Gastroesophageal sphincter (tissue), 4 donors: ENCODE results near the gene ZNF576. TPM values are rescaled to one million over a fixed set of nuclear protein-coding genes. Genes with fewer than 3 reads are reported as not detected.

Experiments
- ATAC-seq: fragments of 150-250 bp; one replicate; pipeline ENCODE4 v1.9.1; 2016; ENCODE audit warnings: mild to moderate bottlenecking, moderate library complexity
- H3K27ac ChIP-seq, 4 donors: fragments of 200-600 bp; sonication (generic) in 3 of 4; 1 replicate in 3 of 4; 2 replicates in 1 of 4; pipeline ENCODE4 v1.5.1; 2016 to 2019
- H3K27me3 ChIP-seq: fragments of 200-600 bp; sonication (generic); one replicate; pipeline ENCODE4 v1.5.1; 2019
- H3K36me3 ChIP-seq, 2 donors: fragments of 200-600 bp; sonication (generic); one replicate each; pipeline ENCODE4 v1.5.1; 2019; ENCODE audit warnings: control low read depth in 1 of 2
- H3K4me1 ChIP-seq, 3 donors: fragments of 200-600 bp; sonication (generic); 1 replicate in 2 of 3; 2 replicates in 1 of 3; pipeline ENCODE4 v1.5.1; 2016 to 2019; ENCODE audit warnings: control low read depth in 2 of 3
- H3K4me3 ChIP-seq, 2 donors: fragments of 200-600 bp; sonication (generic); one replicate each; pipeline ENCODE4 v1.5.1; 2019; ENCODE audit warnings: mild to moderate bottlenecking in 1 of 2, moderate library complexity in 1 of 2
- H3K9me3 ChIP-seq, 3 donors: fragments of 200-600 bp; sonication (generic); one replicate each; pipeline ENCODE4 v1.5.1; 2017 to 2019; ENCODE audit warnings: control low read depth in 2 of 3
- EP300 ChIP-seq: sonication (generic); formaldehyde crosslinking; IDR thresholded peaks from one replicate; pipeline ENCODE4 v1.6.1; 2017; ENCODE audit warnings: antibody characterized with exemption, mild to moderate bottlenecking
- POLR2A ChIP-seq, 2 donors: fragments of 450-650 bp; IDR thresholded peaks; one replicate each; pipeline ENCODE4 v1.6.1; 2017; ENCODE audit warnings: antibody characterized with exemption in 2 of 2, mild to moderate bottlenecking in 2 of 2, moderate library complexity in 1 of 2
- POLR2AphosphoS5 ChIP-seq: sonication (generic); formaldehyde crosslinking; IDR thresholded peaks from one replicate; pipeline ENCODE4 v1.6.1; 2017; ENCODE audit warnings: antibody characterized with exemption
- WGBS, 2 donors: methylation state at CpG; one replicate each; pipeline ENCODE4 v1.1.5; 2018; ENCODE audit warnings: low coverage in 1 of 2; 5-methylcytosine and 5-hydroxymethylcytosine counted together
- total RNA-seq, 4 donors: library from RNA; depleted of rRNA; stranded (reverse); fragments of >200 nt; gene quantifications; one replicate each; pipeline ENCODE4 v1.1.0, GENCODE V29; 2016
- TF ChIP-seq, protein P1 (sequence below), 4 experiments: fragments of 200-600 bp in 2 of 4; fragments of 450-650 bp in 2 of 4; sonication (generic) in 1 of 4; IDR thresholded peaks; one replicate each; pipeline ENCODE4 v1.5.1; 2017 to 2019; ENCODE audit warnings: antibody characterized with exemption in 4 of 4, mild to moderate bottlenecking in 2 of 4, moderate library complexity in 2 of 4

The ZNF576 gene
- total RNA-seq, 4 donors from 2014 or later, result 10.8 to 19.9 (median 14.2) TPM

DNA sequence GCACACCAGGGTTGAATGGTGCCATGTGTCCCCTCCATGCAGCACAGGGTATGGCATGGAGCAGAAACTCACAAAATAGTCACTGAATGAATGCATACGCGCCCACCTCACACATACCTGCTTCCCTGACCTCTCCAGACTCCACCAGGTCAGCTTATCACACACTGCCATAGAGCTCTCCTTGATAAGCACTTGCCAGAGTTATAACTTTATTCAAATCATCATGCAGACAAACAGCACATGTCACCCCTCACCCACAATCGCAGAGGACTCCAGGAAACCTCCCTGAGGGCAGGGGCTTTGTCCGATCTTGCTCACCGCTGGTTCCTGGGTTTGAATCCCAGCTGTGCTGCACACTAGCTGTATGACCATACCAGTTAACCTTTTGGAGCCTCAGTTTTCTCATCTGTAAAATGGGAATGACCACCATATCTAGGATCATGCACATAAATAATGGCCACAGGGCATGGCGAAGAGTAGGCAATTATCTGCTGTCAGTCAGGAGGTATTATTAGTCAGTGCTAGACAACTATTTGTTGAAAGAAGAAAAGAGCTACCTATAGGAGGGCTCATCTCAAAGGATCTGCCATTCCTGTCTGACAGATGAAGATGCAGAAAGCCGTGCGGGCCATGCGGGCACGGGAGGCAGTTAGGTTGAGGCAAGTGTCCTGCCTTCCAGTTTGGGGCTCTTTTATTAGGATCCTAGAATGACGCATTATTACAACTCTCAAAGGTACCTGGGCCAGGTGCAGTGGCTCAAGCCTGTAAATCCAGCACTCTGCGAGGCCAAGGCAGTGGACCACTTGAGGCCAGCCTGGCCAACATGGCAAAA is 35.0 kb upstream of the ZNF576 start:
- H3K27me3 ChIP-seq, result no peaks in the 10 kb centered on the region
- TF ChIP-seq EP300 (no peak), POLR2AphosphoS5 (no peak), POLR2A (IDR thresholded peaks at IDR 0.05) (no peak)
- TF ChIP-seq, protein P1, sequence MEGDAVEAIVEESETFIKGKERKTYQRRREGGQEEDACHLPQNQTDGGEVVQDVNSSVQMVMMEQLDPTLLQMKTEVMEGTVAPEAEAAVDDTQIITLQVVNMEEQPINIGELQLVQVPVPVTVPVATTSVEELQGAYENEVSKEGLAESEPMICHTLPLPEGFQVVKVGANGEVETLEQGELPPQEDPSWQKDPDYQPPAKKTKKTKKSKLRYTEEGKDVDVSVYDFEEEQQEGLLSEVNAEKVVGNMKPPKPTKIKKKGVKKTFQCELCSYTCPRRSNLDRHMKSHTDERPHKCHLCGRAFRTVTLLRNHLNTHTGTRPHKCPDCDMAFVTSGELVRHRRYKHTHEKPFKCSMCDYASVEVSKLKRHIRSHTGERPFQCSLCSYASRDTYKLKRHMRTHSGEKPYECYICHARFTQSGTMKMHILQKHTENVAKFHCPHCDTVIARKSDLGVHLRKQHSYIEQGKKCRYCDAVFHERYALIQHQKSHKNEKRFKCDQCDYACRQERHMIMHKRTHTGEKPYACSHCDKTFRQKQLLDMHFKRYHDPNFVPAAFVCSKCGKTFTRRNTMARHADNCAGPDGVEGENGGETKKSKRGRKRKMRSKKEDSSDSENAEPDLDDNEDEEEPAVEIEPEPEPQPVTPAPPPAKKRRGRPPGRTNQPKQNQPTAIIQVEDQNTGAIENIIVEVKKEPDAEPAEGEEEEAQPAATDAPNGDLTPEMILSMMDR (IDR thresholded peaks at IDR 0.05), result no peak
- peak overlapping the region in 1 of 4 donors; percentile 71 for H3K27ac ChIP-seq
- 85 to 96% methylated on average over 9 to 12 of the region's 12 CpGs for WGBS, 2 donors
- H3K36me3 ChIP-seq, result peaks cover 0 to 56% of the 10 kb centered on the region in 2 donors
- H3K4me1 ChIP-seq, result peaks cover 0 to 27% (median 0%) of the 10 kb centered on the region in 3 donors
- no peak for ATAC-seq
- H3K9me3 ChIP-seq, result no peaks in the 10 kb centered on the region
- no peak overlapping the region for H3K4me3 ChIP-seq

DNA sequence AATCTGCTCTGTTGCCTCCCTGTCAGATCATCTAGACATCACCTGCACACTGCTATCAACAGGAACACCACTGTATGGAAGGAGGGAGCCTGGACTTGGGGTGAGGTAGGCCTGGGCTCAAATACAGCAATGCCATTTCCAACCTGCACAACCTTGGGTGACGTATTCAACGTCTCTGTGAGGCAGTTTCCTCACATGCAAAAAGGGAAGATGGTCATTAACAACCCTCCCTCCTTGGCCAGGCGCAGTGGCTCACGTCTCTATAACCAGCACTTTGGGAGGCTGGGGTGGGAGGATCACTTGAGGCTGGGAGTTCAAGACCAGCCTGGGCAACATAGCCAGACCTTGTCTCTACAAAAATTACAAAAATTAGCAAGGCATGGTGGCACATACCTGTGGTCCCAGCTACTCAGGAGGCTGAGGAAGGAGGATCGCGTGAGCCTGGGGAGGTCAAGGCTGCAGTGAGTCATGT is 34.1 kb upstream of the ZNF576 start:
- no peak for ATAC-seq
- peak overlapping the region in 3 of 4 donors; percentile 63 to 71 (median 64) for H3K27ac ChIP-seq
- no peak overlapping the region for H3K4me3 ChIP-seq
- H3K9me3 ChIP-seq, result no peaks in the 10 kb centered on the region
- no peaks in the 10 kb centered on the region for H3K27me3 ChIP-seq
- H3K4me1 ChIP-seq, result peaks cover 0 to 27% (median 0%) of the 10 kb centered on the region in 3 donors
- TF ChIP-seq EP300 (no peak), POLR2A (IDR thresholded peaks at IDR 0.05) (no peak), POLR2AphosphoS5 (no peak)
- TF ChIP-seq, protein P1 (IDR thresholded peaks at IDR 0.05), result no peak
- WGBS, 2 donors, result 67 to 79% methylated on average over 2 to 4 of the region's 6 CpGs
- H3K36me3 ChIP-seq, result peaks cover 0 to 48% of the 10 kb centered on the region in 2 donors

DNA sequence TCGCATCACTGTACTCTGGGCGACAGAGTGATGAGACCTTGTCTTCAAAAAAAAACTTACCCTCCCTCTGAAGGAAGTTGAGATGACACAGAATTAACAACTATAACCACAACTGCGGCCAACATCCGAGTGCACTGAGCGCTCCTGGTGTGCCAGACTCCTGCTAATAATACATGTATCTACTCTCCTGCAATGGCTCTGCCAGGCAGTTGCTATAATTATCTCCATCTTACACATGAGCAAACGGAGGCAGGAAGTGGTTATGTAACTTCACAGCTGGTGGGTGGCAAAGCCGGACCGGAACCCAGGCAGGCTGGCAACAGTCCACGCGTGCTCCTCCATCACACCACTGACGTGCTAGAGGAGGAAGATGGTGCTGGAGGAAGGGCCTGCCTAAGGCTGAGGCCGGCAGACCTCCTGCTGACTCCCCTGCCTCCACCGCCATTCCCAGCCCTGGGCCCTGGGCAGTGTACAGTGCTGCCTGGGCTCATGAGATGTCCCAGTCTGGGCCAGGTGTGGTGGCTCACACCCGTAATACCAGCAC is 33.6 kb upstream of the ZNF576 start:
- no peaks in the 10 kb centered on the region for H3K9me3 ChIP-seq
- peak; percentile 80 for ATAC-seq
- peak overlapping the region in 3 of 4 donors; percentile 63 to 71 (median 64) for H3K27ac ChIP-seq
- TF ChIP-seq POLR2AphosphoS5, result peak; percentile 37
- TF ChIP-seq POLR2A (IDR thresholded peaks at IDR 0.05), result no peak
- no peak for TF ChIP-seq EP300
- TF ChIP-seq, protein P1 (IDR thresholded peaks at IDR 0.05), result no peak
- WGBS, 2 donors, result 43 to 60% methylated on average over 5 to 7 of the region's 14 CpGs
- H3K4me3 ChIP-seq, result no peak overlapping the region
- no peaks in the 10 kb centered on the region for H3K27me3 ChIP-seq
- H3K4me1 ChIP-seq, result peaks cover 0 to 27% (median 0%) of the 10 kb centered on the region in 3 donors
- H3K36me3 ChIP-seq, result peaks cover 0 to 44% of the 10 kb centered on the region in 2 donors

DNA sequence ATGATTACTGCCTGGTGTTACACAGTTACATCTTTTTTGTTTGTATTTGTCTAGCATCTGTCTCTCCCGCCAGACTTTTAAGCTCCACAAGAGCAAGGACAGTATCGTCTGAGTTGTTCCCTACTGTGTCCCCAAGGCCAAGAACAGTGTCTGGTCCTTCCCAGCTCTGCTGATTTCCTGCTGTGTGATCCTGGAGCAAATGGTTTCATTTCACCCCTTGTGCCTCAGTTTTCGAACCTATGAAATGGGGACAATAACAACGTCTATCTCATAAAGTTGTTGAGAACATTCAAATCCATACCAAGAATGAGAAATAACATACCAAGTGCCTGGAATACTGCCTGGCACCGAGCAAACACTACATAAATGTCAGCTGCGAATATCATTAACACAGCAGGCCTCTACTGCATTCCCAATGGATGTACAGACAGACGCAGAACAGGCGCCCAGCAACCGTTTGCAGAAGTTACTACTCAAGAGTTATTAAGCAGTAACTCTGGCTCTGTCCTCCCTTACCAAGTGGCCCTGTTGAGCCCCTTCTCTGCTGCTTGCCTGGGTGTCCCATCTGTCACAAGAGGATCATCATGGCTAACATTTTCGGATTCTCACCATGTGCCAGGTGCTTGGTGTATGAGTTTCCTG is 32.5 kb upstream of the ZNF576 start:
- TF ChIP-seq, protein P1 (IDR thresholded peaks at IDR 0.05), result no peak
- TF ChIP-seq EP300 (no peak), POLR2A (IDR thresholded peaks at IDR 0.05) (no peak)
- Histone ChIP-seq H3K4me1 (peaks cover 0 to 27% (median 0%) of the 10 kb centered on the region in 3 donors), H3K27ac (peak overlapping the region in 1 of 4 donors; percentile 71), H3K9me3 (no peaks in the 10 kb centered on the region), H3K4me3 (no peak overlapping the region), H3K27me3 (no peaks in the 10 kb centered on the region), H3K36me3 (peaks cover 0 to 35% of the 10 kb centered on the region in 2 donors)
- WGBS, 2 donors, result 78 to 81% methylated on average over 8 to 9 of the region's 10 CpGs
- no peak for ATAC-seq
